SK-N-SH treated with all-trans-retinoic acid at 6 μM for 48 hours (cell line): ENCODE data around the gene OR10G7.

Experiments used
- CREB5 ChIP-seq: fragments of 250-450 bp; sonication (Bioruptor Pico); IDR thresholded peaks from 2 replicates; pipeline ENCODE4 v1.5.1; 2020; ENCODE audit warnings: low read depth, mild to moderate bottlenecking, moderate library complexity
- OSR1 ChIP-seq: fragments of 250-450 bp; sonication (Bioruptor Pico); IDR thresholded peaks from 2 replicates; pipeline ENCODE4 v1.8.0; 2022; ENCODE audit warnings: moderate library complexity, mild to moderate bottlenecking, inconsistent platforms
- PATZ1 ChIP-seq: fragments of 250-450 bp; sonication (Bioruptor Pico); IDR thresholded peaks from 2 replicates; pipeline ENCODE4 v1.8.0; 2020; ENCODE audit warnings: mild to moderate bottlenecking, moderate library complexity, borderline replicate concordance
- ZFP3 ChIP-seq: fragments of 250-450 bp; sonication (Bioruptor Pico); IDR thresholded peaks from 2 replicates; pipeline ENCODE4 v1.5.0; 2020; ENCODE audit warnings: mild to moderate bottlenecking, moderate library complexity

DNA sequence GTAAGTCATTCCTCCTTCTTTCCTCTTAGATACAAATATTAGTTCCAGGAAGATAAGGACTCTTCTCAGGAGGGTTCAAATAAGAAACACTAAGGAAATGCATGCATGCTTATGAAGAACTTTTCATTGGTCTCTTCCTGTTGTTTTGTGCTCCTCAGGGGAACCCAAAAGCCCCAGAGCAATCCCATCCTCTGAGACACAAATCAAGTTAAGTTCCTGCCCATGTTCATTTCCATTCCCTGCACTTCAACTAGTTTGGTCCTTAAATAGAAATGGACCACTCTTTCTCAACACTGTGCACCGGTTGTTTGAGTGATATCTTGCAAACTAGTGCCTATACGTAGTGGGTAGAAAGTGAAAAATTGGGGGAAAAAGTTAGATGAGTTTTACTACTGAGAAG, 28.4 kb downstream of the OR10G7 start, which contains the start of gene OR10G4:
- TF ChIP-seq PATZ1 (CRISPR knock-in tag): no peak
- no peak for TF ChIP-seq OSR1
- no peak for TF ChIP-seq CREB5 (CRISPR knock-in tag)
- no peak for TF ChIP-seq ZFP3 (CRISPR knock-in tag)
